C4-2B (cell line): ENCODE measurements around the gene KIAA1549.
"Not testable (repeated sequence)": the region's sequence is repeated elsewhere in the genome, so short reads cannot be mapped to it uniquely, and the experiment has no call there.

Experiments
- H3K27ac ChIP-seq: fragments of 450-650 bp; 2 replicates; pipeline ENCODE4 v1.5.1; 2017
- ZFX ChIP-seq: fragments of 450-650 bp; IDR thresholded peaks from 2 replicates; pipeline ENCODE4 v1.6.1; 2017
- TF ChIP-seq, protein P1 (sequence below): fragments of 450-650 bp; conservative IDR thresholded peaks from 2 replicates; pipeline ENCODE4 v1.5.1; 2017; ENCODE audit warnings: mild to moderate bottlenecking

The KIAA1549 gene

GRCh38 chr7:138981332-138982203, at the start of gene KIAA1549:
Gene KIAA1549 (minus strand): TSS chr7:138981389. CDS start chr7:138981269, 120 bp downstream.
- peak; percentile 87 for TF ChIP-seq ZFX
- TF ChIP-seq, protein P1, sequence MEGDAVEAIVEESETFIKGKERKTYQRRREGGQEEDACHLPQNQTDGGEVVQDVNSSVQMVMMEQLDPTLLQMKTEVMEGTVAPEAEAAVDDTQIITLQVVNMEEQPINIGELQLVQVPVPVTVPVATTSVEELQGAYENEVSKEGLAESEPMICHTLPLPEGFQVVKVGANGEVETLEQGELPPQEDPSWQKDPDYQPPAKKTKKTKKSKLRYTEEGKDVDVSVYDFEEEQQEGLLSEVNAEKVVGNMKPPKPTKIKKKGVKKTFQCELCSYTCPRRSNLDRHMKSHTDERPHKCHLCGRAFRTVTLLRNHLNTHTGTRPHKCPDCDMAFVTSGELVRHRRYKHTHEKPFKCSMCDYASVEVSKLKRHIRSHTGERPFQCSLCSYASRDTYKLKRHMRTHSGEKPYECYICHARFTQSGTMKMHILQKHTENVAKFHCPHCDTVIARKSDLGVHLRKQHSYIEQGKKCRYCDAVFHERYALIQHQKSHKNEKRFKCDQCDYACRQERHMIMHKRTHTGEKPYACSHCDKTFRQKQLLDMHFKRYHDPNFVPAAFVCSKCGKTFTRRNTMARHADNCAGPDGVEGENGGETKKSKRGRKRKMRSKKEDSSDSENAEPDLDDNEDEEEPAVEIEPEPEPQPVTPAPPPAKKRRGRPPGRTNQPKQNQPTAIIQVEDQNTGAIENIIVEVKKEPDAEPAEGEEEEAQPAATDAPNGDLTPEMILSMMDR = peak; percentile 88

DNA sequence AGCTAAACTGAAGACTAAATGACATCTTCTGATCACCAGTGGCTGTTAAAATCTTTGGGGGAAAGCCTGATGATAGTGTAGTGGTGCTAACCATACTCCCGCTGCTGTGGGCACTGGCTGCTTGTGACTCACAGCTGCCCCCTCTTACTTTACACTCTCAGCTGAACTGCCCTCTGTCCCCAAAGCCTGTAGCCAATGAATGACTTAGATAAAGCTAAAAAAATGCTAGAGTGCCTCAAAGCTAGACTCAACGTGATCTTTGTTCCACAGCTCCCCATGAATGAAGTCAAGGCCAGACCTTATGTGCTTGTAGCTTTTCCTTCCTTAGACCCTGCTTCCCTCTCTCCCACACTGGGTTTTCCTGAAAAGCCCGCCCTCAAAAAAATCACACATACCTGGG, 48.2 kb upstream of the KIAA1549 start:
- TF ChIP-seq, protein P1 = no peak
- no peak for TF ChIP-seq ZFX
- no peak overlapping the region for H3K27ac ChIP-seq

More at GRCh38 chr7:138981332-138982203, at the start of gene KIAA1549:
- peak within 1 kb of the TSS; percentile 77 for H3K27ac ChIP-seq

- TF ChIP-seq, protein P1 = no peak
- TF ChIP-seq ZFX = no peak
These were observed 45.4 kb upstream of the KIAA1549 start for GRCh38 chr7:139026551-139026950.

DNA sequence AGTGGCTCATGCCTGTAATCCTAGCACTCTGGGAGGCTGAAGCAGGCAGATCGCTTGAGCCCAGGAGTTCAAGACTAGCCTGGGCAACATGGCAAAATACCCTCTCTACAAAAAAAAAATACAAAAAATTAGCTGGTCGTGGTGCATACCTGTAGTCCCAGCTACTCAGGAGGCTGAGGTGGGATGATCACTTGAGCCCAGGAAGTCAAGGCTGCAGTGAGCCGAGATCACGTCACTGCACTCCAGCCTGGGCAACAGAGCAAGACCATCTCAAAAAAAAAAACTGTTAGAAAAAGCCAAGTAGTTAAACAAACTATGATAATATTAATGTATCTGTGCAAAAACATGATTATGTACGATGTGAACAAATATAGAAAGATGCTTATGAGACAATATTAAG, 44.7 kb upstream of the KIAA1549 start:
- not testable (repeated sequence) for H3K27ac ChIP-seq

More at GRCh38 chr7:139026551-139026950, 45.4 kb upstream of the KIAA1549 start:
- no peak overlapping the region for H3K27ac ChIP-seq

DNA sequence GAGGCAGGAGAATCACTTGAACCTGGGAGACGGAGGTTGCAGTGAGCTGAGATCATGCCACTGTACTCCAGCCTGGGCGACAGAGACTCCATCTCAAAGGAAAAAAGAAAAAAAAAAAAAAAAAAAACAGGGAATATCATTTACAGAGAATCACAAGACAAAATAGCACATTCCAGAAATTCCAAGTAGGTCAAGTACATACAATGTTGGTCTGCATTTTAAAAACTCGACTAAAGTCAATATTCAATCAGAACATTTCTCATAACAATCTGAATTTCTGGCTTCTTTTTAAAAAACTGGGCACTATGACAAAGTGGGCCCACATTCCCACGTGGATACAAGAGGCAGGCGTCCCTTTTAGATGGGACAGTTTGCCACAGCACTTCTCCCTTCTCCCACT, 41.9 kb upstream of the KIAA1549 start:
- no peak overlapping the region for H3K27ac ChIP-seq
- TF ChIP-seq, protein P1 = no peak
- no peak for TF ChIP-seq ZFX

DNA sequence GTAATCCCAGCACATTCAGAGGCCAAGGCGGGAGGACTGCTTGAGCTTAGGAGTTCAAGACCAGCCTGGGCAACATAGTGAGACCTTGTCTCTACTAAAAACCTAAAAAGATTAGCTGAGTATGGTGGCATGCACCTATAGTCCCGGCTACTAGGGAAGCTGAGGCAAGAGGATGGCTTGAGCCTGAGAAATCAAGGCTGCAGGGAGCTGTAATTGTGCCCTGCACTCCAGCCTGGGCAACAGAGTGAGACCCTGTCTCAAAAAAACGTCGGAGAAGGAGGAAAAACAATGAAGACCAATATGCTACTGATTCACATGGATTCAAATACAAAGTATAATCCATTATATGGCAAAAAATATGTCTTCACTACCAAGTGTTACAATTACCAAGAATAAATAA, 41.1 kb upstream of the KIAA1549 start:
- no peak overlapping the region for H3K27ac ChIP-seq
- TF ChIP-seq, protein P1 = no peak
- no peak for TF ChIP-seq ZFX

DNA sequence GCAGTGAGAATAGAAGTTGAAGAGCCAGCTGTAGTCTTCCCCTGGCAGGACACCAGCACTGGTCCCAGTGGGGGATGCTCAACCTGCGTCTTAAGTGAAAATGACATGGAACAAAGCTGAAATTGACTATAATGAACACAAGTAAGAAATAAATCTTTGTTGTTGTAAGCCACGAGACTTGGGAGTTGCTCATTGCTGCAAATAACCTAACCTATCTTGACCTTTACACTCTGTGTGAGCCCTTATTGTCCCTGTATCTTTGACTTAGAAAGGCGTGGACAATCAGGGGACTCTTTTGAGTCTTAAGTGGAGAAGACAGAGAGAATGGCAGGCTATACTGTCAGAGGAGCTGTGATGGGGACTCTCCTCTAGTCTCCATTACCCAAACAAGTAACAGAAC, 37.7 kb upstream of the KIAA1549 start:
- TF ChIP-seq, protein P1 = no peak
- no peak for TF ChIP-seq ZFX
- H3K27ac ChIP-seq = no peak overlapping the region
